Measurements from ENCODE around the gene VPS41.
A peak's percentile ranks its signal among the peaks of the same experiment; 100 is the strongest.
"Not testable (repeated sequence)": the region's sequence is repeated elsewhere in the genome, so short reads cannot be mapped to it uniquely, and the experiment has no call there.

VPS41 gene

DNA sequence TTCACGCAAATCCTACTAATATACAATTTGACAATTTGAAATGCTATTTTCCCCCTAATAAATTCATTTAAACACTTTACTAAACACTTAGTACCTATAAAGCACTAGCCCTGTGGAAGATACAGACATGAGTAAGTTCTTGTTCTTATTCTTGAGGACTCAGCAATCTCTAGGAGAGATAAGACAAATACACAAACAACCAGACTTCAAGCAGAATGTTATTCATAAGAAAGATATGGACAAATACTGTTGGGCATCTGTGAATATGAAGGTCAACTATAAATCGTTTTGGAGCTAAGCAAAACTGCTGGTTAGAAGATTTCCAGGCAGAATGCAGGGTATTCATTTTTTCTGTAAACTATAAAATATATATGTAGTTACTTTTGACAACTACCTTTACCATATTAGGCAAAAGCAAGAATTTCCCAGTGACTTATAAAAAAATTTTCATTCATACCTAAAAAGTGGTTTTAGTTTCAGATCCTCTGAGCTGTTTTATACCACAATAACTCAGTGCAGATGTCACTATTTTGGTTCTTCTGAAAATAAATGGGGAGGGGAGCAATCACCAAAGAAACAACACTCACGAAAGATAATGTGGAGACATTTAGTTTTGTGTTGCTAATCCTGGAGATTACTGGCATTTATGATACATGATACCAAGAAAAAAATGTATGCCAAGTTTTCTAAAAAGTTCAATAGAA, 3.8 kb downstream of the VPS41 start:
- DNase-seq: no peak

DNA sequence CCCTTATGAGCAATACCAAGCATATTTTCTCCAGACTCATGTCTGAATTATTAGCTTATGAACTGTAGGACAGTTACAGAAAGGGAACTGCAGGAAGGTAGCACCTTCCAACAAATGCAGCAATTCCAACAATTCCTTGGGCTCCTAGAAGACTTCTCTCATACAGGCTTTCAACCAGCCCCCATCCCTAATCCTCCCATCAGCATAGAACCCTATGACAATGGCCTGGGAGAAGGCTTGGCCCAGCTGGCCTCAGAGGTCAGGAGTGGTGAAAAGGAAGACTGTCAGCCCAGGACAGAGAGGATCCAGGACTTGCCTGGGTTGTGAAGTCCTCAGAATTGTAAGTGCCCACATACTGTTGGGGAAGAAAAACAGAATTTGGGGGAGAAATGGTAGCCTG, 5.9 kb downstream of the VPS41 start:
- DNase-seq: no peak

DNA sequence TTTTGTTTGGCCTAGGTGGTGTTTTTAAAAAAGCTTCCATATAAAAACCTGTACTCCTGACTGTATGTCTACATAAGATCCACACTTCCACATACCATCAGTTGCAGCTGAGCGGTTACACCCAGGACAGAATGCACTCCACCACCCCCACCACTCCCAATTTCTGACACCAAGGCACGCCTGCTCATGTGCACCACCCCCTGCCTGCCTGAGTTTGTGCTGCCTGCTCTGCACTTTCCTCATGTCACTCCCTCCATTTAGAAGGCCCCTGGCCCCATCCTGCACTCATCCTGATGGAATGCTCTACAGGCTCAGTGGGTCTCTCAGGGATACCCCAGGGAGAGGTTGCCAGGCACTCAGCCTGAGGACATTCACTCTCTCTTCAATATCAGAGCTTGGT, 6.5 kb downstream of the VPS41 start:
- no peak for DNase-seq

DNA sequence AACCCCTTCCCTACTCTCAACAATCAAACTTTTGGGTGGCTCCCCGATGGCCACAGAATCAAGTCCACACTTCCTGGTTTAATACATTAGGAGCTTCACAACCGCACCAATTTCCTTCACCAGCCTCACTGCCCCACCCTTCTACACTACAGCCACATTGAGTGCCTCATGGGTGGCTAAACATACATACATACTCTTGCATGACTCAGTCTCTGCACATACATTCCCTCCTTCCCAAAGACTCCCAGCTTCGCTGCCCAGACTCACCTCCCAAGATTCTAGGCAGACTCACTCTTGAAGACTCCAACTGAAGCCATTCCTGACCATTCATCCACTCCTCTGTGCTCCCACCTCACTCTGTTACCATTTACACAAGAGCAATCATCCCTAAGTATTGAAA, 15.9 kb downstream of the VPS41 start:
- no peak for DNase-seq

DNA sequence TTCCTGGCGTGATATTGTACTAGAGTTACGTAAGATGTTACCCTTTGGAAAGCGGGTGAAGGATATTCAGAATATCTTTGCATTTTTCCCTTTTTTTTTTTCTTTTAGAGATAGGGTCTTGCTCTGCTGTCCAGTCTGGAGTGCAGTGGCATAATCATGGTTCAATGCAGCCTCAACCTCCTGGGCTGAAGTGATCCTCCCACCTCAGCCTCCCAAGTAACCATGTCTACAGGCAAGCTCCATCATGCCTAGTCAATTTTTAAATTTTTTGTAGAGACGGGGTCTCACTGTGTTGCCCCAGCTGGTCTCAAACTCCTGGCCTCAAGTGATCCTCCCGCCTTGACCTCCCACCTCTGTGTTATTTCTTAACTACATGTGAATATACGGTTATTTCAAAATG, 18.4 kb downstream of the VPS41 start:
- no peak for DNase-seq

DNA sequence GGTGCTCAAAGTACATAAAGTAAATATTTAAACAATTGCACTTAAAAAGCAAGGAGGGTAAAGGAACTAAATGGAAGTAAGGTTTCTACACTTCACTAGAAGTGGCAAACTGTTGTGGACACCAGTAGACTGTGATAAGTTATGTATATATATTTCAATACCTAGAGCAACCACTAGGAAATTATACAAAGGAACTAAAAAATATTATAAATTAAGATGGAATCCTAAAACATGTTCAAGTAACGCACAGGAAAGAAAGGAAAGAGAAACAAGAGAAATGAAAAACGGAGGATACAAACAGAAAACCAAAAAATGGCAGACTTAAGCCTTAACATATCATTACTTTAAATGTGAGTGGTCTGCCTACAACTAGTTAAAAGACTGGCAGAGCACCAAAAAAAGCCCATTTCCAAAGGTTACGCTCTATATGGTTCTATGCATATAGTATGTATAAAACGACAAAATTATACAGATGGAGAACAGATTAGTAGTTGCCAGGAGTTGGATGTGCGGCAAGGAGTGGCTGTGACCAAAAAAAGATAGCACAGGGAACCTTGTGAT, 19.0 kb downstream of the VPS41 start:
- no peak for DNase-seq

DNA sequence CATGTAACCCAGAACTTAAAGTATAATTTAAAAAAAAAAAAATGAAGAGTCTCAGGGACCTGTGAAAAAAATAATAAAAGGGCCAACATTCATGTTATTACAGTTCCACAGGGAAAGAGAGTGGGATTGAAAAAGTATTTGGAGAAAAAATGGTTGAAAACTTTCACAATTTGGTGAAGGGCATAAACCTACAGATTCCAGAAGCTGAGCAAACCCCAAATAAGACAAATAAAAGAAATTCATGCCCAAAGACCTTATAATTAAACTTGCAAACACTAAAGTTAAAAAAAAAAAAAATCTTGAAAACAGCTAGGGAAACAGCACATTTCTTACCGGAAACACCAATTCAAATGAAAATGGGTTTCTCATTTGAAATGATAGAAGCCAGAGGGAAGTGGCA, 19.9 kb downstream of the VPS41 start:
- no peak for DNase-seq

DNA sequence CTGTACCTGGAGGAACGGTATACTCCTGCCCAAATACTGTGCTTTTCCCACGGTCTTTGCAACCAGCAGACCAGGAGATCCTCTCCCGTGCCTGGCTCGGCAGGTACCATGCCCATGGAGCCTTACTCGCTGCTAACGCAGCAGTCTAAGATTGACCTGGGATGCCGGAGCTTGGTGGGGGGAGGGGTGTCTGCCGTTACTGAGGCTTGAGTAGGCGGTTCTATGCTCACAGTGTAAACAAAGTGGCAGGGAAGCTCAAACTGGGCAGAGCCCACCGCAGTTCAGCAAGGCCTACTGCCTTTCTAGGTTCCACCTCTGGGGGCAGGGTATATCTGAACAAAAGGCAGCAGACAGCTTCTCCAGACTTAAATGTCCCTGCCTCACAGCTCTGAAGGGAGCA, 22.7 kb downstream of the VPS41 start:
- DNase-seq: no peak

DNA sequence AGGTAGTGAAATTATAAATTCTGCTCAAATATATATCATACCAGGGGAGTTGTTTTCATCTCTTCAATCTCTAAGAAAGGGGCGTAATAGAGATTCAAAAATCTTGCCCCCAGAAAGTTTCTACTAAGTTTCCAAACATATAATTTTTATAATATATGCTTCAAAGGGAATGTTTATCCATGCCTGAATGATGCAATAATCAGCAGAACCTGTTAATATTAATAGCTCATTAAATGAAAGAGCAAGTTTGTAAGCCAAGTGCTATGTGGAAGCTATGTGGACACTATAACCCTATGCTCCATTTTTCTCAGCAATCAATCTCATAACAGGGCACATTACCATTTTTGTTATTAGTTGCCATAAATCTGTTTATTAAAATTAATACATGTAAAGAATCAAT, 25.3 kb downstream of the VPS41 start:
- DNase-seq: no peak

DNA sequence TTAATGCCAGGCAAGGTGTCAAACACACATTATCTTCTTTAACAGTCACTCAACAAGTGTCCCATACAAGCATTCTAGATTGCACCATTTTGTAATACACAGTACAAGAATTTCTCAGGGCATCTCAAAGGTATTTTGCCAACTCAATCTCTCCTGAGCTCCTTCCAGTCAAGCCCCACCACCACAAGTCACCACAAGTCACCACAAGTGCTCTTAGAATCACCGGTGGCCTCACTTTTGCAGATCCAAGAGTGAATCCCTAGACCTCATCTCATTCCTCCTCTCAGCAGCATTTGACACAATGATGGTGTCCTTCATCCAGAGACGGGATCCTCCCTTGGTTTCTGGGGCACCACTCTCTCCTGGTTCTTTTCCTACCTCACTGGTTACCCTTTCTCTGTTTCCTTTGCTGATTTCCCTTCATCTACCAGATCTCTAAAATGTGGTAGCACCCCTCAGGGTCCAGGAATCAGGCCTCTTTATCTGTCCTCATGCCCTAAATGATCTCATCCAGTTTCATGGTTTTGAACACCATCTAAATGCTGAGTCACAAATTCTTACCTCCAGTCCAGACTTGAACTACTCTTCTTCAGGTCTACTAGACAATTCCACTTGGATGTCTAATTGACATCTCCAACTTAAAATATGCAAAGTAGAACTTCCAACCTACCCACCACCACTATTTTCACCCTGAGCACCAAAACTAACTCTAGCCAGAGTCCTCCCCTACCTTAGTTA, 26.9 kb downstream of the VPS41 start:
- DNase-seq: no peak

DNA sequence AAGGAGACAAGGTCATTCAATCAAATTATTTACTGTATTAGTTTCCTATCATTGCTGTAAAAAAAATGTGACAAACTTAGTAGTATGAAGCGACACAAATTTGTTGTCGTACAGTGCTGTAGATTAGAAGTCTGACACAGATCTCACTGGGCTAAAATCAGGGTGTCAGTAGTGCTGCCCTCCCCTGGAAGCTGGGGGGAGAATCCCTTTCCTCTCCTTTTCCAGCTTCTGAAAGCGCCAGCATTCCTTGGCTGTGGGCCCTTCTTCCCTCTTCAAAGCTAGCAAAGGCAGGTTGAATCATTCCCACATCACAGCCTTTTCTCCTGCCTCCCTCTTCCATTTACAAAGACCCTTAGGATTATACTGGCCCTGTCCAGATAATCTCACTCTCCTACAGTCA, 28.0 kb downstream of the VPS41 start:
- DNase-seq: no peak

DNA sequence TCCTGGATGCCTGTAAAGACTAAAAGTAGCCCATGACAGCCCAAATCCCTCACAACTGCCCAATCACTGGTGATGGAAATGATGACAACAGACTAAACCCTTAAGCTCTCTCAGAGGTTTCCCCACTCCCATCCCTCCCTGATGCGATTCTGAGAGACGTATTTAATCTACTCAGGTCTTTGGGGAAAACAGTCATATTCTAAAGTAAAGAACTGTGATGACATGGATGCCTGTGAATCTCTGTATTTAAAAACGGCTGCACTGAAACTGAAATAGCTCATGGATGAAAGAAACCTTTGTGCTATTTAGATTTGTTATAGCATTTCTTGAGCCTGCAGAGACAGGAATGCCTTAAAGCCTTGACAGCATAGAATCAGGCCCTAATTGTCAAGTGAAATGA, 28.5 kb downstream of the VPS41 start:
- DNase-seq: no peak

DNA sequence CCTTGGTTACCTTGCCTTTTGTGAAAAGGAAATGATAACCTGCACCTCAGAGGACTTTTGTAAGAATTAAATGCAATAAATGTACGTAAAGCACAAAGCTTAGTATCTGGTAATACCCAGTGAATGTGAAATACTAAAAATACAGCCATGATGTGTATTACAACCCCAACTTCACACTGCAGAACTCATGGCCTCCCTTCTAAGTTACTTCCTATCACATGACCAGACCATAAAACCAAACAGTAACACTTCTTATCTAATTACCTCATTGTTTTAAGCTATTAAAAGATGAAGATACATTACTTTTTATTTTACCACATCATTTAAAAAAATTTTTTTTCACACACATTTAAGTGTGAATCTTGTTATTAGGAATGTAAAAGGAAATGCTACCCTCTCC, 29.0 kb downstream of the VPS41 start:
- no peak for DNase-seq

DNA sequence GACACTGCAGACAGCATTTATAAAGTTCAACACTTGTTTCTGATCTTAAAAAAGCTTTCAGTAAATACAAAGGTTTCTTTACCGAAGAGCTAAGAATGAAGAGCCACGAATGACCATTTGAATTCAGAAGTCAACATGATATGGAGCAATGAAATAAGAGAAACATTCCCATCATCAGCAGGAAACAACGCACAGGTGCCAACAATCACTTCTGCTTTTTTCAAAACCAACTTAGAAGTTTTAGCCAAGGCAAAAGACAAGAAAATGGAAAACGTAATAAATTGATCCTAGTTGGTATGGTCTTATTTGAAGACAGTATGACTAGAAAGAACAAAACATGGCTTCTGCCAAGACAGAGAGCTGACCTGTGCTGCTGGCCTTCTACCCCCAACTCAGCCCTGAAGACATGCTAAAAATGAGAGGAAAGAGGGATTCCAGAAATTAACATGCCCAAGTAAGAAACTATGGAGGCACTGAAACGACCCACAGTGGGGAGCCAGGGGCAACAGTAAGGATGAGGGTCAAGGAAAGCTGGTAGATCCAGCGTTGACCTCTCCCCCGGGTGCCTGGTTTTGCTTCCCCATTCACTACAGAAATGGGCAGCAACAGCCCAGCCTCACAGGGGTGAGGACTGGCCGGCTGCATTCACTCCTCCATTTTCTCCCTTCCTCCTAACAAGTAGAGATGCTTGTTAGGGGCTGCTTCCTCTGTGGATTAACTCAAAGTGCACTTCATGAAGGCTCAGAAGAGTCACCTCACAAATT, 30.1 kb downstream of the VPS41 start:
- DNase-seq: peak; percentile 26

DNA sequence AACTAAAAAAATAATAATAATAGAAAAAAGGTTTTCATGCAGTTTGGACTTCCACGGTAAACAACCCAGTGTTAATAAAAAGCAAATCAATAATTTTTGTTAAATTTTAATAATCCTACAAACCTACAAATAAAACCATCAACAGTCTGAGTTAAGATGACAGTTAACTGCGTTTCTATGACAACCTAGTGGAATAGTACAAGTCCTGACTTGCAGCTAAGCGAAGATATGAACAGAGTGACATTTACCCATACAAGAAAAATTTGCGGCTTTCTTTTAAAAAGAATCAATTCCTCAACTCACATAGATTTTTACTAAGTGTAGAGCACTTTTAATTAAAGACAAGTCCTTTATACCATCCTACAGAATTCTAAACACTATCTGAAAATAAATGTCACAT, 35.6 kb downstream of the VPS41 start:
- DNase-seq: no peak

DNA sequence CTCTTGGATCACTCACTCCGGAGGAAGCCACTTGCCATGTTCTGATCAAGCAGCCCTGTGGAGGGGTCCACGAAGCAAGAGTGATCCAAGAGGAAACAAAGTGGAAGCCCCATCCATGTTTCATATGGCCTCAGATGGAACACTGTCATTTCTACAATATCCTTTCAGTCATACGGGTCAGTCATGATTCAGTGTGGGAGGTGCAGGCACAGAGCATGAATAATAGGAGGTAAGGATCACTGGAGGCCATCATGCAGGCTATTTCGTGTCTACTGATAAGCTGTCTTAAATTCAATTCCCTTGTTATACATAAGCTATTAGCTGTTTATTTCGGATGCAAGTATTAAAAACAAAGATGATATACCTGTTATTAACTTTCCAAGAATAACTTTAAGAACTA, 36.8 kb downstream of the VPS41 start:
- DNase-seq: no peak

DNA sequence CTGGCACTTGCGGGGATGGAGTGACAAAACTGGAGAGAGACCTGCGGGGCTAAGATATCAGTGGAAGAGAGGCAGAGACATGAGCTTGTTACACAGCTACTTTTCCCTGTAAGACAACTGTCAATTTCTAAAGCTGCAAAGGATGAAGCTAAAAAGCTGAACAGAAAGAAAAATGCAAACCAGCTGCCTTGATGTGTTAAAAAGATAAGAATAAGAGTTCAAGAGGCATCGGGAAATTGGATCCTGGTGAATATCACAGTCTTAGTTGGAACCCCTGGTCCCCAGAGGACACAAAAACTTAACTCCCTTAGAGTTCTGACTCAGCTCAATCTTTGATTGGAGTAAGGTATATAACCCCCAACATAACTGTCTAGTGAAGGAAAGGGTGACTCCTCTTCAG, 38.8 kb downstream of the VPS41 start:
- DNase-seq: no peak

DNA sequence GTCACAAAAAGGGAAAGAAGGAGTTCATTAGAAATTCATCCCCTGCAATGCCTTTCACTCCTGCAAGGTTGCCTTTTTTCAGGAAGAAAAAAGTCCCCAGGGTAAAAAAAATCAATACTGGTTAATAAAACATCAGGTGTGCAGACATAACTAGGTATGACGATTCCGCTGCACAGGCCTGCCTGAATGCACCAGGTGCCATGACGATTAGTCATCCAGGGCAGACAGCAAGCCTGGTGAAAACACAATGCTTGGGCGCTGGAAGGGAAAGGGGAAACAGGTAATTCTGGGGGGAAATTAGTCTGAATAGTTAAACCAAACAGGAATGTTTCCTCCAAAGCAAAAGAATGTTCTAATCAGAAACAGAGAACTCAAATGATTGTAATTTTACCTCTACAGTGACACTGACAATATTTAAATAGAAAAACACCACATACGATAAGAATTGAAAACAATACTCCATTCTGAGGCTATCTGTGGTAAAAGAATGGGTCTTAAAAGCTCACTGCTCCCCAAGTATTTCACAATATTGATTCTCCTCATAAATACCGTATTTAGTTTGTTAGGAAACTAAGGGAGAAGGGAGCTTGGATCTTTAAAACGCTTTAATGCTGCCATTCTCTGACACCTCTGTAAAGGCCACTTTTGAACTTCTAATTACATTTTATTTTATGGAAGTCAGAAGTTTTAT, 45.2 kb downstream of the VPS41 start:
- no peak for DNase-seq

DNA sequence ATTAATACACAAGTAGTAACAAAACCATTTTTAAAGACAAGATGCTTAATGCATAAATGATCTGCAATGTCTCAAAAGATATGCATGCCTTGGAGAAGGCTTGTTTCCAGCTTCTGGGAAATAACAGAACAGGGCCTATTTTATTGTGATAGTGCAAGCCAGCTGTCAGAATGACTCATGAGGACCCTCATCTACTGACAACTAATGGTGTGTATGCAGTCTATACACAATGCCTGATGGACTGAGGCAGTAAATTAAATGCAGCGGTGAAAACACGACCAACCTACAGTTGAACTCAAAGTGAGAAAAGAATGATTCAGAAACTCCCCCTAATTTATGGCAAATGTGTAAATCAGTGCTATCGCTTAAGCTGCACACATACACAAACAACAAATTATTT, 46.3 kb downstream of the VPS41 start:
- DNase-seq: no peak

DNA sequence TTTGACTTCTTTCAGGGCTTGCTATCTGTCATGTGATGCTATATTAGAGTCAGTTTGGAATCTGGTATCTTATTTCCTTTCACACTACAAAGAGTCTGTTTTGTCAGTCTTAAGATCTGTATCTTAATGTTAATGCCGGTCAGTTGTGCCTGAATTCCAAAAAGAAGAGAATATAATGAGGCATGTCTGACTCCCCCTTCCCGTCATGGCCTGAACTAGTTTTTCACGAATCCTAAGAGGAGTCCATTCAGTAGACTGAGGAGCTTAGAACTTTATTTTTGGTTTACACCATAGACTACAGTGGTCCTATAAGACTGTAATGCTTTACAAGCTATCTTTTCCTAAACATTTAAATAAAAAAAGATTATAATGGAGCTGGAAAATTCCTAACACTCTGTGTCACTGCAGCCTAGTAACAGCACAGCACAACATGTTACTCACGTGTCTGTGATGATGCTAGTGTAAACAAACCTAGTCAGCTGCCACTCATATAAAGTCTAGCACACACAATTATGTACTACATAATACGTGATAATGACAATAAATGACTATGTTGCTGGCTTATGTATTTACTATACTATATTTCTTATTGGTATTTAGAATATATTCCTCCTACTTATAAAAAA, 50.6 kb downstream of the VPS41 start:
- no peak for DNase-seq

DNA sequence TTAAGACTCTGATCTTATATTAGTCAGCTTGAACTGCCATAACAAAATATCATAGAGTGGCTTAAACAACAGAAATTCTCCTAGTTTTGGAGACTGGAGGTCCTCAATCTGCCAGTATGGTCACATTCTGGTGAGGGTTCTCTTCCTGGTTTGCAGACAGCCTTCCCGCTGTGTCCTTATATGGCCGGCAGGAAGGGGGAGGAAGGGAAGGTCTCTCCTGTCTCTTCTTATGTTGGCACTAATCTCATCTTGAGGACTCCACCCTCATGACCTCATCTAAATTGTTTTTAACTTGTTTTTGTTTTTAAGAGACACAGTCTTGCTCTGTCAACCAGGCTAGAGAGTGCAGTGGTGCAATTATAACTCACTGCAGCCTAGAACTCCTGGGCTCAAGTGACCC, 53.1 kb downstream of the VPS41 start:
- DNase-seq: no peak

DNA sequence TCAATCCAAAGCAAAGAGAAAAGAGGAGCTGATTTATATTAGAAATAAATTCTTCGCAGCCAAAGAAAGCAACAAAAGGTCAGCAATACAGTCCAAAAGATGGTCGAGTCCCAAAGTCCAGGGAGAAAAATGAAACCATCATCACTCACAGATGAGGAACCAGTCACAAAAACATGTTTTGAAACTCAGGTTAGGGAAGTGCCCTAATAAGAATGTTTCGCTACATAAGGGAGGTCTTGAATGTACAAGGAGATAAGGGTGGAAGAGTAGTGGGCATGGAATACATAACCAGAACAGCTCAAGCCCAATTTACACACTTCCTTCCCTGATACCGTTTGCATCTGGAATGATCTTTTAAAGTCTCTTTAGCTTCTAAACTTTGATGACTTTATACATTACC, 53.6 kb downstream of the VPS41 start:
- no peak for DNase-seq

DNA sequence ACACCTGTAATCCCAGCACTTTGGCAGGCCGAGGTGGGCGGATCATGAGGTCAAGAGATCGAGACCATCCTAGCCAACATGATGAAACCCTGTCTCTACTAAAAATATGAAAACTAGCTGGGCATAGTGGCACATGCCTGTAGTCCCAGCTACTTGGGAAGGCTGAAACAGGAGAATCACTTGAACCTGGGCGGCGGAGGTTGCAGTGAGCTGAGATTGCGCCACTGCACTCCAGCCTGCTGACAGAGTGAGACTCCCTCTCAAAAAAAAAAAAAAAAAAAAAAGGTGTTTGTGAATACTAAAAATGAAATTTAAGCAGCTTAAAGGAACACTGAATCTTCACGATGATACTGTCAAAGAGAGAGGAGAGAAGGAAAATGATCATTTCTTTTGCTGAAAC, 54.0 kb downstream of the VPS41 start:
- not testable (repeated sequence) for DNase-seq

All from RPMI8226 (cell line).